ENCODE data around the gene GPR137.

GRCh38 chr11:64259533-64260067, 26.0 kb upstream of the GPR137 start:
- no peak for TF ChIP-seq SIN3A (IDR thresholded peaks at IDR 0.05; ENCODE audit: borderline replicate concordance, insufficient read depth, low read length)
- TF ChIP-seq POLR2AphosphoS5 (IDR thresholded peaks at IDR 0.05; ENCODE audit: low read depth, low read length) = no peak
- TF ChIP-seq TAF1 (IDR thresholded peaks at IDR 0.05; ENCODE audit: borderline replicate concordance, insufficient read depth, low read length) = no peak
